GM10248 (cell line): ENCODE measurements around the gene AHDC1.
A peak's percentile ranks its signal among the peaks of the same experiment; 100 is the strongest.

Source experiments
- CTCF ChIA-PET: fragments of 300-600 bp; sonication (Branson Sonifier 250); formaldehyde crosslinking; extraction: SDS; loops from one replicate; lab custom pipeline; 2021; ENCODE audit warnings: antibody characterized with exemption; lab: Yijun Ruan, JAX
- POLR2A ChIA-PET: fragments of 350-650 bp; sonication (Branson Sonifier 250); formaldehyde crosslinking; extraction: SDS; loops from one replicate; lab custom pipeline; 2020; ENCODE audit warnings: antibody characterized with exemption; lab: Yijun Ruan, JAX
- DNase-seq: peaks from one replicate; pipeline ENCODE4 v3.0.0; 2012; ENCODE audit errors: extremely low spot score
- CTCF ChIP-seq: IDR thresholded peaks from 2 replicates; pipeline ENCODE4 v1.5.1; 2012; ENCODE audit warnings: mild to moderate bottlenecking, low read depth; ENCODE audit errors: extremely low read depth, missing control alignments, control extremely low read depth

AHDC1 gene

GRCh38 chr1:27618341-27619082, 14.6 kb upstream of the AHDC1 start:
- ChIA-PET POLR2A (interaction anchor here (1.0 to 1.3 kb wide), 2 partner anchors 8 to 44 kb away, joined by 3 to 4 read pairs; no protein-coding TSS in a partner anchor), CTCF (interaction anchor here (0.8 to 11.4 kb wide), 6 partner anchors 9 to 51 kb away, joined by 3 to 72 read pairs (median 6); no protein-coding TSS in a partner anchor)
- no peak for TF ChIP-seq CTCF
- no peak for DNase-seq

- no peak for DNase-seq
- CTCF ChIA-PET, result interaction anchor here (1.0 to 11.4 kb wide), 6 partner anchors 9 to 50 kb away, joined by 4 to 72 read pairs (median 8); partner anchors contain the start of gene AHDC1
- POLR2A ChIA-PET, result interaction anchor here (0.6 to 1.3 kb wide), 2 partner anchors 45 to 101 kb away, joined by 4 read pairs; no protein-coding TSS in a partner anchor
- no peak for TF ChIP-seq CTCF
Observed at GRCh38 chr1:27617420-27617819, 13.5 kb upstream of the AHDC1 start.

GRCh38 chr1:27616441-27616840, 12.5 kb upstream of the AHDC1 start:
- POLR2A ChIA-PET, result interaction anchor here (0.9 to 1.2 kb wide), 2 partner anchors 12 to 46 kb away, joined by 4 to 5 read pairs; no protein-coding TSS in a partner anchor
- CTCF ChIA-PET, result interaction anchor here (1.0 to 11.4 kb wide), 10 partner anchors 8 to 320 kb away, joined by 3 to 72 read pairs (median 5); partner anchors contain the start of gene AHDC1
- no peak for DNase-seq
- peak; percentile 23 for TF ChIP-seq CTCF

- TF ChIP-seq CTCF, result no peak
- ChIA-PET CTCF (interaction anchor here (1.4 to 11.4 kb wide), 9 partner anchors 9 to 319 kb away, joined by 4 to 72 read pairs (median 5); partner anchors contain the start of gene AHDC1), POLR2A (no interaction called here)
- no peak for DNase-seq
Observed at GRCh38 chr1:27615346-27616192, 11.6 kb upstream of the AHDC1 start.

GRCh38 chr1:27614625-27615344, 10.8 kb upstream of the AHDC1 start:
- no peak for TF ChIP-seq CTCF
- DNase-seq, result no peak
- CTCF ChIA-PET, result interaction anchor here (1.0 to 11.4 kb wide), 6 partner anchors 8 to 58 kb away, joined by 3 to 72 read pairs (median 6); no protein-coding TSS in a partner anchor
- POLR2A ChIA-PET, result interaction anchor here (0.6 to 0.9 kb wide), 2 partner anchors 11 to 386 kb away, joined by 3 to 4 read pairs; no protein-coding TSS in a partner anchor
